Omental fat pad (tissue), 4 donors: ENCODE results near the gene TUBB2A. TPM values are rescaled to one million over a fixed set of nuclear protein-coding genes. Genes with fewer than 3 reads are reported as not detected.

Experiments used
- ATAC-seq: fragments of 150-250 bp; one replicate; pipeline ENCODE4 v1.9.1; 2016; ENCODE audit warnings: mild to moderate bottlenecking, moderate library complexity; ENCODE audit not compliant: low FRiP score
- DNase-seq: peaks from one replicate; pipeline ENCODE4 v3.0.0-alpha.2; 2019; ENCODE audit warnings: low spot score
- CTCF ChIP-seq, 3 donors: fragments of 450-650 bp; IDR thresholded peaks; one replicate each; pipeline ENCODE4 v1.5.1; 2016 to 2017; ENCODE audit warnings: antibody characterized with exemption in 3 of 3, mild to moderate bottlenecking in 3 of 3, moderate library complexity in 2 of 3
- total RNA-seq, 4 donors: library from RNA; depleted of rRNA; stranded (reverse); fragments of >200 nt; gene quantifications; one replicate each; pipeline ENCODE4 v1.1.0, GENCODE V29; 2016

TUBB2A gene
- total RNA-seq, 4 donors from 2014 or later = 62.4 to 134 (median 97.8) TPM

- no peak for ATAC-seq
- no peak for TF ChIP-seq CTCF (IDR thresholded peaks at IDR 0.05)
- no peak for DNase-seq
Observed at GRCh38 chr6:3152689-3153088, 4.7 kb downstream of the TUBB2A start.

- DNase-seq = no peak
- ATAC-seq = no peak
- no peak for TF ChIP-seq CTCF (IDR thresholded peaks at IDR 0.05)
Observed at GRCh38 chr6:3151691-3152090, 5.7 kb downstream of the TUBB2A start.

GRCh38 chr6:3147914-3148757 is 9.2 kb downstream of the TUBB2A start:
- ATAC-seq (no peak), DNase-seq (no peak)
- no peak for TF ChIP-seq CTCF (IDR thresholded peaks at IDR 0.05)

GRCh38 chr6:3144571-3144970 is 12.8 kb downstream of the TUBB2A start:
- ATAC-seq (no peak), DNase-seq (no peak)
- no peak for TF ChIP-seq CTCF (IDR thresholded peaks at IDR 0.05)

GRCh38 chr6:3143158-3143557 is 14.2 kb downstream of the TUBB2A start:
- DNase-seq = no peak
- TF ChIP-seq CTCF (IDR thresholded peaks at IDR 0.05) = no peak
- ATAC-seq = no peak

GRCh38 chr6:3142536-3142935 is 14.8 kb downstream of the TUBB2A start:
- TF ChIP-seq CTCF (IDR thresholded peaks at IDR 0.05) = no peak
- no peak for ATAC-seq
- no peak for DNase-seq

- TF ChIP-seq CTCF (IDR thresholded peaks at IDR 0.05) = no peak
- ATAC-seq (no peak), DNase-seq (no peak)
Observed at GRCh38 chr6:3140201-3140600, 17.1 kb downstream of the TUBB2A start.
